NCI-H1092 treated with DMSO at 0.1 percent for 48 hours (cell line): ENCODE data around the gene ETV6.

Source experiments
- DNase-seq: peaks from one replicate; lab custom pipeline; 2025; lab: John Stamatoyannopoulos, UW

The ETV6 gene

GRCh38 chr12:11645391-11645790 lies 4.1 kb upstream of the ETV6 start:
- DNase-seq = no peak

- DNase-seq = peak; percentile 90
These were observed 711 bp upstream of the ETV6 start for GRCh38 chr12:11648514-11649412.

DNA sequence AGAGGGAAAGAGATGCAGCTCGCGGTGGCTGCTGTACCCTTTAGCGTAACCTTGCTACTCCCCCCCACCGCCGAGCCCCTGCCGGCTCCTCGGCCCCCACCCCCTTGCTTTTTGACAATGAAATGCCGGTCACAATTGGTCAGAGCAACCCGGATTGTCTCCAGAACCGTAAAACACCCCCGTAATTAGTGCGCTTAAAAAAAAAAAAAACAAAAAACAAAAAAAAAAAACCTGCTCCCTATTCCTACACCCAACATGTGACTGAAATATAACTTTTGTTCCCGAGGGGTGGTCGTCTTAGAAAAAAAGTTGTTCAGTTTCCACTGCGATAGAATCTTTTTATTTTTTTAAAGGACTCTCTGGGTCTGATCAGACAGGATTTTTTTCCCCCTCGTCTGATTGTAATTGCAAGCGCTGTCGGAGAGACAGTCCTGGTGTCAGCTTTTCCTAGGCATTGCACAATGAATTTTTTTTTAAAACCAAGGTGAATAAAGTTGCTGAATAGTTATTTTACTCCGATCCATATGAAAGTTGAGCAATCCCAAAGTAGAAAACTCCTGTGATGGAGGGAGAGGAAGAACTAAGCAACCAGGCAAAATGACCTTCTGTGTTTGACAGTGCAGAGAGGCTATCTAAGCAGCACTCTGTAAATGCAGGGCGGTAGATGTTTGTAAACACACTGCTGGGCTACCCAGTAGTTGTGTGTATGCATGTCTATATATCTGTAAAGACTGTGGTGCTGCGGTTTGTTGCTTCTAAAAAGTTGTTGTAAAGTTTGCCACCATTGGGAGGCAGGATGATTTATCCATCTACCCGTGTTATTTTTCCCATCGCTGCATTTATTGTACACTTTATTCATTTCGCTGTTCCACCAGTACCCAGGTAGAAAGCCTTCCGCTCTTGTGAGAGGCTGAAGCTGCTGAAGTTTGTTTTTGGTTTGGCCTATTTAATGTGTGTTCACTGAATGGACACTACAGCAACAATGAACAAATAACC lies 1.1 kb downstream of the ETV6 start:
- DNase-seq = peak; percentile 67

GRCh38 chr12:11651381-11651780 lies 1.9 kb downstream of the ETV6 start:
- no peak for DNase-seq

DNA sequence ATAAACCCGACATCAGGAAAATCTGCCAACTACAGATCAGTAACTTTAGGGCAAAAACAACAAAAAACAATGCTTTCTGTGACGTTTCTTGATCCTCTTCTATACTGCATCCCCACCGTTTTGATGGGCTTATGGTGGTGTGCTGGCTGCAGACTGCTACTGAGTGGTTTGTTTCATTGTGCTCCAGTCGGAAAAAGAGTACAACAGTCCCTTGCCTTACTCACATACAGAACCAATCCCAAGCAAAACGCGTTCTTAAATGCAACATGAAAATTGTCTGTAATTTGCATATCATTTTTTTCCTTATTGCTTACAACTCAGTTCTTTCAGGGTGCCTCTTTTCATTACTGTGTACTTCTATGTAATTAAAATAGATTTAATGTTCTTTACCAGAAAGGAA lies 2.3 kb downstream of the ETV6 start:
- DNase-seq = peak; percentile 32

DNA sequence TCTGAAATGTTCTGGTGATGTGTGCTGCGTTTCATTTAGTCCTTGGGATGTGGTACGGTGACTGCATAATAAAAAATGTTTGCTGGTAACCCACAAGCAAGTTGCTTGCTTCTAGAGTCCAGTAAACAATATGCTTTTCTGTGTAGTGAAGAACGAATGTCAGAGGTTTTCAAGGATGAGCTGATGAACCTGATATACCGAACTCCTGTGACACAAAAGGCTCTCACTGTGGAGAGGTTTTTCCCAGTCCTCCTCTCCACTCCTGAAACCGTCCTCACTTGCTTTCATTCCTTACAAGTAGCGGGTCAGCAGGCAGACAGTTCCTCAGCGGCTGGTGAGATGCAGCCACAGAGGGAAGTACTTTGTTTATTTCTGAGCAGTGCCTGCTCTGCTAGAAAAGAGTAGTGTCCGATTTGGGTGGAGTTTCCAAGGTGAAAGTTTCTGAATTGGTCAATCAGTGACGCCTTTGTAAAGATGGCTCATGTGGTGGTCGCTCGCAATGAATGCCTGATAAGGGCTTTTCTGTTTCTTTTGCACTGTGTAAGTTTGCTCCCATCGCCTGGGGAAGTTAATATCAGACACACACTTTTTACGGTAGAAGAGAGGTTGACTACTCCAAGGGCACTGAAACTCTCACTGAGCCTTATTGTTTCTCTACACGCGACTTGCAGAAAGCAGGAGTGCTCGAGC lies 3.0 kb downstream of the ETV6 start:
- DNase-seq = no peak

- DNase-seq = no peak
These were observed 3.8 kb downstream of the ETV6 start for GRCh38 chr12:11653215-11653753.

GRCh38 chr12:11654338-11654737 lies 4.9 kb downstream of the ETV6 start:
- DNase-seq = no peak

- no peak for DNase-seq
These were observed 5.3 kb downstream of the ETV6 start for GRCh38 chr12:11654802-11655201.

- DNase-seq = no peak
These were observed 6.4 kb downstream of the ETV6 start for GRCh38 chr12:11655842-11656241.

DNA sequence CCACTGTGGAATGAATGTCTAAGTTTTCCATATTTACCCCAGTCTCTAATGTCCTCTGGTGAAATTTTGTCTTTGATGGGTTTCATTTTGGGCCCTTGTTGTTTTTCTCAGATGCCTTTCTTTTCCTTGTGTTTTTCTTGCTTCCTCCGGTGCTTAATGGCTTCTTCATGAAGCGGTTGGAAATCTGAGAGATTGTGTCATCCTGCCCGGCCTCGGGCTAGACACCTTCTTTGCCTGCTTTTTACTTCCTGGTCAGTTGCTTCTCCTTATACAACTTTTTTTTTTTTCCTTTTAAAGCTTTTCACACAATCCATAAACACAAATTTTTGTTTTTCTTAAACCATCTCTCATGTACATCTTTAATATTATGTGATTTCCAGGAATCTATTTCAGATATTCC lies 7.1 kb downstream of the ETV6 start:
- DNase-seq = no peak

DNA sequence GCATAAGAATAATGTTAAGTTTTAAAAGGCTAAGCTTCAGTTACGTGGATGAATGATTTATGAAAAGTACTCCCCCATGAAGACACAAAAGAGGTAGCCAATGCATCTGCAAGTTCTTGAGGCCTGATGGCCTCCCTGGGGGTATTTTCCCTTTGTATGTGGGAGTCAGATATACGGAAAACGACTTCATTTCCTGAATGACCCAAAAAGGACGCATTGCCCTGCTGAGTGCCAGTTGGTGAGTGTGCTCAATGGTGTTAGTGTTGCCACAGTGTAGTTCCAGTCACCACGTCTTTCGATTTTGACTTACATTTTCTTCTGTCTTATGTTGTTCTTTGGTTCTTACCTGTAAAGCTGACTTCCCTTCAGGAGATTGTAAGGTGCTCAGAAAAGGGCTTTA lies 8.0 kb downstream of the ETV6 start:
- no peak for DNase-seq

- DNase-seq = no peak
These were observed 9.3 kb downstream of the ETV6 start for GRCh38 chr12:11658791-11659190.

GRCh38 chr12:11660624-11661023 lies 11.2 kb downstream of the ETV6 start:
- no peak for DNase-seq

GRCh38 chr12:11661491-11662089 lies 12.1 kb downstream of the ETV6 start:
- DNase-seq = no peak

DNA sequence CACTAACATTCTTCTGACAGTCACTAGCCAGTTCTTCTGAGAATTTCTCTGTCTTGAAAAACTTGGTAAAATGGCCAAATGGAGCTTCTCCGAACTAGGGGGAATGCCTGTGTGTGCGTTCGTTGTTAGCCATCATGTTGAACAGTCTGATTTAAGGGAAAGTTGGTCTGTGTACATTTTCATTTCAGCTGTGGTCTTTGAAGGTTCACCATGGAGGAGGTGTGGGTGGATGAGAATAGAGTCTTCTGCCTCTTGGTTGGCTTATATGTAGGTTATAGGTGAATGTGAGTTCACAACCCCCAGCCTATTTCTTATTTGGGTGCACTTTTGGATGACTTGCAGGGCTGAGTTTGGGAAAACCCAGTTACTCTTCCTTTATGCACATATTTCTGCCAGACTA lies 12.9 kb downstream of the ETV6 start:
- DNase-seq = no peak

DNA sequence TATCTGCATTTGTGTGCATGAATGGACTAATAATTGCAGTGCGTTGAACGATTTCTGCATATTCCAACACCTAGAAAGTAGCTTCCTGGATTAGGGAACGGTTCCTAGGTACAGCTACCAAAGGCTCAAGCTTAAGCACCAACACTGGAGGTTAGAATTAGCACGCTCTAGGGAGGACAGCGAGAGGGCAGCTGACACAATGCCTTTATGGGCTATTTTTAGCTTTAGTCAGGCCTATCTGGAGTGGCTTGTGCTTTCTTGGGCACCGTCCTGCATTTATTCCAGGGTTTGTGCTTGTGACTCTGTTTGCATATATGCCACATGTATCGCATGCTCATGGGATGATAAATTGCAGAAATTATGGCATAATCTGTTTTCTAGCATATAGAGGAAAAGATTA lies 13.7 kb downstream of the ETV6 start:
- no peak for DNase-seq

DNA sequence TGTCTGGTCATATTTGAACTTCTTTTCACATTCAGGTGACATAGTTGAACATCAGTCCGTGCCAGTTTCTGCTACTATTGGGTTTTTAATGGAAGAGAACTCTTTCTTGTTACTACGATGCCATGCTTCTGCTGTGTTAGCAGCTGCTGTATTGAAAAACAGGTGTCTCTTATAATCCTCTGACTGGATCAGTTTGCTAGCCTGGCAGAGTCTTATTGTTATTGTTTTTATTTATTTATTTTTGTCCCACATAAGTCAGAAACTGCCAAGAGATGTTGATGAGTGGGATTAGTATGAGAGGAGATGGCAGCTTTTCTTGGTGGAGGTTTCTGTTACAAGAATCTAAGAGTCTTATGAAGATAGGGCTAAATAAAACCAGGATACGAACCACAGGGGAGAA lies 14.6 kb downstream of the ETV6 start:
- no peak for DNase-seq

- DNase-seq = no peak
These were observed 16.9 kb downstream of the ETV6 start for GRCh38 chr12:11666131-11667050.

DNA sequence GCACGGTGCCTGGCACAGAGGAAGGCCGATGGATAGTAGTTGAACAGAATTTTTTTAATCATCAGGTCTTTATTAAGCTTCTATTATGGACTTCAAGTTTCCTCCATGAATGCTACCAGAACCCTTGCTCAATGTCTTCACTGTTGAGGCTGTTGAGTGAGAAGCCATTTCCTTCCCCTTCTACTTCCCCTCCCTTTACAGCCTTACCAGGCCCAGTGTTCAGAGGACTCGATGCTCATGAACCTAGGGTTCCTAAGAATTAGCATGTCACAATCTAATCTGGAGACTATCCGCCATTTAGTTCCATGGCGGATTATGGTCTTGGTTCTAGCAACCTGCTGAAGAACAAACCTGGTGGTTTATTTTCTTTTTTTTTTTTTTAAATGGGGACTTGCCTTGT lies 17.7 kb downstream of the ETV6 start:
- DNase-seq = no peak
